ENCODE results near the gene CYB561A3. TPM values are rescaled to one million over a fixed set of nuclear protein-coding genes. Genes with fewer than 3 reads are reported as not detected.

The CYB561A3 gene
- total and polyA plus RNA-seq, 2 of the 13 experiments (the other 11 are each of a cell fraction or from before 2014, with no cell fraction given) = 11.4 to 14.9 TPM

- TF ChIP-seq MLLT10 (CRISPR knock-in tag; IDR thresholded peaks at IDR 0.05) = no peak
- TF ChIP-seq TFDP1 (CRISPR knock-in tag; IDR thresholded peaks at IDR 0.05; ENCODE audit: borderline replicate concordance) = no peak
- TF ChIP-seq HOXA9 (CRISPR knock-in tag; IDR thresholded peaks at IDR 0.05; ENCODE audit: borderline replicate concordance) = no peak
- peak; percentile 77 for TF ChIP-seq SAP130 (CRISPR knock-in tag; IDR thresholded peaks at IDR 0.05; ENCODE audit: low read depth)
- TF ChIP-seq ZNF883 (CRISPR knock-in tag; IDR thresholded peaks at IDR 0.05; ENCODE audit: not compliant biosample characterization) = no peak
- no peak for TF ChIP-seq FOXP1 (IDR thresholded peaks at IDR 0.05)
- TF ChIP-seq FOXP1 (CRISPR knock-in tag; IDR thresholded peaks at IDR 0.05) = 0 out of 2 replicates have a peak, but pooled peaks have one; percentile 31
- 0 out of 2 replicates have a peak, but pooled peaks have one; percentile 42 for TF ChIP-seq HMGXB3 (CRISPR knock-in tag; IDR thresholded peaks at IDR 0.05; ENCODE audit: borderline replicate concordance)
- no peak; the same call in 1 of the 2 replicates for TF ChIP-seq BRCA1 (CRISPR knock-in tag; IDR thresholded peaks at IDR 0.05)
- TF ChIP-seq CREB1 (IDR thresholded peaks at IDR 0.05) = no peak
- TF ChIP-seq CREB1 (CRISPR knock-in tag; IDR thresholded peaks at IDR 0.05) = no peak
- peak; percentile 59; the same call in 1 of the 2 replicates for TF ChIP-seq TBX3 (IDR thresholded peaks at IDR 0.05; ENCODE audit: borderline replicate concordance)
- TF ChIP-seq USF2 (IDR thresholded peaks at IDR 0.05; ENCODE audit: low read depth, low read length) = no peak
- peak; percentile 15; the same call in 1 of the 2 replicates for TF ChIP-seq USF2 (CRISPR knock-in tag; IDR thresholded peaks at IDR 0.05; ENCODE audit: borderline replicate concordance)
- no peak for TF ChIP-seq FOXJ3 (CRISPR knock-in tag; IDR thresholded peaks at IDR 0.05; ENCODE audit: borderline replicate concordance)
- 0 out of 2 replicates have a peak, but pooled peaks have one; percentile 51 for TF ChIP-seq CENPT (CRISPR knock-in tag; IDR thresholded peaks at IDR 0.05; ENCODE audit: low read depth)
- TF ChIP-seq MIER2 (CRISPR knock-in tag; IDR thresholded peaks at IDR 0.05) = peak; percentile 59
- TF ChIP-seq MZF1 (CRISPR knock-in tag; IDR thresholded peaks at IDR 0.05; ENCODE audit: borderline replicate concordance) = 0 out of 2 replicates have a peak, but pooled peaks have one; percentile 74
- TF ChIP-seq MAX (IDR thresholded peaks at IDR 0.05) = no peak; the same call in 1 of the 2 replicates
- TF ChIP-seq HINFP (CRISPR knock-in tag; IDR thresholded peaks at IDR 0.05; ENCODE audit: low read depth) = no peak
These were observed 27.0 kb downstream of the CYB561A3 start (continued) for GRCh38 chr11:61334434-61335354.

Data from HepG2 (cell line).